Inflammatory macrophage treated with lipopolysaccharide for 4 hours (primary cell): ENCODE results near the gene MON1A.
"Not testable (repeated sequence)": the region's sequence is repeated elsewhere in the genome, so short reads cannot be mapped to it uniquely, and the experiment has no call there.

Experiments used
- DNase-seq: peaks from one replicate; pipeline ENCODE4 v3.0.0-alpha.2; 2020

MON1A gene, protein sequence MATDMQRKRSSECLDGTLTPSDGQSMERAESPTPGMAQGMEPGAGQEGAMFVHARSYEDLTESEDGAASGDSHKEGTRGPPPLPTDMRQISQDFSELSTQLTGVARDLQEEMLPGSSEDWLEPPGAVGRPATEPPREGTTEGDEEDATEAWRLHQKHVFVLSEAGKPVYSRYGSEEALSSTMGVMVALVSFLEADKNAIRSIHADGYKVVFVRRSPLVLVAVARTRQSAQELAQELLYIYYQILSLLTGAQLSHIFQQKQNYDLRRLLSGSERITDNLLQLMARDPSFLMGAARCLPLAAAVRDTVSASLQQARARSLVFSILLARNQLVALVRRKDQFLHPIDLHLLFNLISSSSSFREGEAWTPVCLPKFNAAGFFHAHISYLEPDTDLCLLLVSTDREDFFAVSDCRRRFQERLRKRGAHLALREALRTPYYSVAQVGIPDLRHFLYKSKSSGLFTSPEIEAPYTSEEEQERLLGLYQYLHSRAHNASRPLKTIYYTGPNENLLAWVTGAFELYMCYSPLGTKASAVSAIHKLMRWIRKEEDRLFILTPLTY

DNA sequence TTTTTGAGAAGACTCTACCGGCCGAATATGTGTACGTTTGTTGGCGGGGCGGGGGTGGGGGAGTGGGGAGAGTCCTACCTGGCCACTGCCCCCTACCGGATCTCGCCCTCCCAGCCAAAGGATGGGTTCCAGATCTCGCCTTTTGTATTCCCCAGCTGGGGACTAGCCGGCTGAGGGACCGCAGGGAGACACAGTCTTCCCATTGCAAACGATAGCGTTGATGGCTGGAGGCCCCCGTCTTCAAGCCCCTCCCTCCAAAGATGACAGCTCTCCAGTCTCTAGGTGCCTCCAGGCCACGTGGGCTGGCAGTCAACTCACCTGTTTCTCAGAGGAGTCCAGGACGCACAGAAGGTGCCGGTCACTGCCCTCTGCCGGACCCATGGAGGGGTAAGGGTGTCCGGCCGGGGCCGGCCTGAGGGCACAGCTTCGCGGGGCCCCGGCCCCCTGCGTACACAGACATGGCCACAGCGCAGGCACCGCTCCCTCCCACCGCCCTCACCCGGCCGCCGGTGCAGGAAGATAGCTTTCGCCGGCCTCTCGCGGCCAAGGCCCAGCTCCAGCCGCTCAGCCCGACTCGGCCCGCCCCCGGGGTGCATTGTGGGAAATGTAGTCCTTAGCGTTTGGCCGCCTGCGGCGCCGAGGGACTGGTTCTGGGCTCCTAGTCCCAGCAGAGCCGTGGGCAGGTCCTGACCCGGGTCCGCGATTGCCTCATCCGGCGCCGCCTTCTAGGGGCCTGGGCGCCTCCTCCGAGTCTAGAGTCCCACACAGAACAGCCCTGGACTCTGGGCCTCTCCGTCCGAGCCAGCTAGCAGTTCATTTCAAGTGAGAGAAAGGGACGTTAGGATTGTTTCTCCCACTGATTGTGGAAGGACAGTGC is at the start of gene MON1A:
MON1A (minus strand) TSS at position 521 of the 877 bp plus-strand sequence. CDS start 16,465 bp downstream, outside the sequence.
- DNase-seq, result peak; percentile 89

DNA sequence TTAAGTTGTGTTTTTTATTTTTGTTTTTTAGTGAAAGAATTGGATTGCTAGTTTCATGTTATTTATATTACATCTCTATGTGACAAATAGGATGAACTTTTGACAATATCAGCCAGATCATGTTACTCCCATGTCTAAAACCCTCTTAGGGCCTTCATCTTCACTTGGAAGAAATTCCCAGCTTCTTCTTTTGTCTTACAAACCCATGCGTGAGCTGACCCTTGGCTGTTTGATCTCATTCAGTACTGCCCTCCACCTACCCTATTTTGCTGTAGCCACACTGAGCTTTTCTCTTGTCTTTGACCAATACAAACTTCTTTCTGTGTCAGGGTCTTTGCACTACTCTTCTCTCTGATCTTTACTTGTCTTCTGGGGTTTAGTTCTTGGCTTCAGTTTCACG is 47.3 kb upstream of the MON1A start:
- DNase-seq, result no peak

DNA sequence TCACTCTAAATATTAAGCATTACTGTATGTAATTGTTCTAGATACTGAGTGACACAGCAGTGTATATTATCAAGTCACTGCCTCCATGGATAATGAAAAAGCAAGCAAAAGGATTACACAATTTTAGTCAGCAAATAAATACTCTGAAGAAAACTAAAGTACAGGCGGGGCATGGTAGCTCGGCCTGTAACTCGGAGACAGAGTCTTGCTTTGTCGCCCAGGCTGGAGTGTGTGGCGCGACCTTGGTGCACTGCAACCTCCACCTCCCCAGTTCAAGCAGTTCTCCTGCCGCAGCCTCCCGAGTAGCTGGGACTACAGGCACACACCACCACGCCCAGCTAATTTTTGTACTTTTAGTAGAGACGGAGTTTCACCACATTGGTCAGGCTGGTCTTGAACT is 43.0 kb upstream of the MON1A start:
- DNase-seq, result no peak

DNA sequence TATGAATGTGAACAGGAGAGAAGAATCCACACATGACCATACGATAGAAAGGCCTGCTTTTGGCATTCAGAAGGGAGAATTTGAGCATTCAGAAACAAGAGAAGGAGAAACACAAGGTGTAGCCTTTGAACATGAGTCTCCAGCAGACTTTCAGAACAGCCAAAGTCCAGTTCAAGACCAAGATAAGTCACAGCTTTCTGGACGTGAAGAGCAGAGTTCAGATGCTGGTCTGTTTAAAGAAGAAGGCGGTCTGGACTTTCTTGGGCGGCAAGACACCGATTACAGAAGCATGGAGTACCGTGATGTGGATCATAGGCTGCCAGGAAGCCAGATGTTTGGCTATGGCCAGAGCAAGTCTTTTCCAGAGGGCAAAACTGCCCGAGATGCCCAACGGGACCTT is 38.7 kb upstream of the MON1A start:
- DNase-seq, result no peak

DNA sequence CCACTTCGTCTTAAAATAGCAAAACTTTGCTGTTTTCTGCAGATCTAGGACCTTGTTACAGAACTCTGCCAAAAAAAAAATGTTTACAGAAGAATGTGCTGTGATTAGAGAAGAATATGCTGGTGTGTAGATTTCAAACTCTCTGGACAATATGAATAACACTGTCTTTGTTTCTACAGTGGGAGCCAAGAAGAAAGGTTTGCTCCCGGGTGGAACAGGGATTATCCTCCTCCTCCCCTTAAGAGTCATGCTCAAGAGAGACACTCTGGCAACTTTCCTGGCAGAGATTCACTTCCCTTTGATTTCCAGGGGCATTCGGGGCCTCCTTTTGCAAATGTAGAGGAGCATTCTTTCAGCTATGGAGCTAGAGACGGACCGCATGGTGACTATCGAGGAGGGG is 37.7 kb upstream of the MON1A start:
- DNase-seq, result no peak

DNA sequence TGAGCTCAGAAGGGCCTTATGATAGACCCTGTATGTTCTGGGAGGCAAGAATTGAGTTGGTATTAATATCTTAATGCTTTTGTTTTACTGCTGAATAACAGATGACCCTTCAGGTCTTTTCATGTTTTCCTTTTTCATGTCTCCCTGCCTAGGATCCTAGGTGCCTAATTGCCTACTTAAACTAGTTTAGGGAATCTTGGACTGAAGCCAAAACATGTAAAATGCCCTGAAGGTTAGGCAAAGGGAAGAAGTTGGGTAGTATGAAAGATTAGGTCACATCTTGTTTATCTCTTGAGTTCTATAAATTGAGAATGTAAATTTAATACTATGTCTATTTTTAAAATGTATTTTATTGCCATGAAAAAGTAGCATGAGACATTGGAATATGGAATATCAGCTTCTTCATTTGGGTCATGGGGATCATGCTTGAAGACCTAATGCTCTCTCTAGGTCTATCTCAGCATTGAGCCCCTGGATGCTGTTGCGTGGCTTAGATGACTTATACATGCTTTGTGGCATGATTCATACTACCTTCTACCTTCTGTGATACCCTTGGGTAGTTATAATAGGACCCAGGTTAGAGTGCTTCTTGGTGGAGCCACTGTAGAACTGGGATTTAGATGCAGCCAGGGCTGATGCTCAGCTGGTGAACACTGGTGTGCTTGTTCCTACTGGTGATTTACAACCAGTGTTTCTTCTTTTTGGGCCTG is 36.8 kb upstream of the MON1A start:
- no peak for DNase-seq

DNA sequence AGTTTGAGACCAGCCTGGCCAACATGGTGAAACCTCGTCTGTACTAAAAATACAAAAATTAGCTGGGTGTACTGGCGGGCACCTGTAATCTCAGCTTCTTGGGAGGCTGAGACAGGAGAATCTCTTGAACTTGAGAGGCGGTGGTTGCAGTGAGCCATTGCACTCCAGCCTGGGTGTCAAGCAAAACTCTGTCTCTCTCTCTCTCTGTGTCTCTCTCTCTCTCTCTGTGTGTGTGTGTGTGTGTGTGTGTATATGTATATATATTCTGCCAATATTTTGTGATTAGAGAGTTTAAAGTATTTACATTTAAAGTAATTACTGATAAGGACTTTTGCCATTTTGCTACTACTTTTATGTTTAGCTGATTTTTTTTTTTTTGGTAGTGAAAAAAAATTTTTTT is 26.0 kb upstream of the MON1A start:
- no peak for DNase-seq

DNA sequence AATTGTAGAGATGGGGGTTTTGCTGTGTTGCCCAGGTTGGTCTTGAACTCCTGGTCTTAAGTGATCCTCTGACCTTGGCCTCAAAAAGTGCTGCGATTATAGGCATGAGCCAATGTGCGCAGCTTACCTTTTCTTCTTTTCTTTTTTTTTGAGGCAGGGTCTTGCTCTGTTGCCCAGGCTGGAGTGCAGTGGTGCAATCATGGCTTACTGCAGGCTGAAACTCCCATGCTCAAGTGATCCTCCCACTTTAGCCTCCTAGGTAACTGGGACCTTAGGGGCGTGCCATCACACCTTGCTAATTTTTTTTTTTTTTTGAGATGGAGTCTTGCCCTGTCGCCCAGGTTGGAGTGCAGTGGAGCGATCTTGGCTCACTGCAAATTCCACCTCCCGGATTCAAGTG is 23.3 kb upstream of the MON1A start:
- DNase-seq, result no peak

DNA sequence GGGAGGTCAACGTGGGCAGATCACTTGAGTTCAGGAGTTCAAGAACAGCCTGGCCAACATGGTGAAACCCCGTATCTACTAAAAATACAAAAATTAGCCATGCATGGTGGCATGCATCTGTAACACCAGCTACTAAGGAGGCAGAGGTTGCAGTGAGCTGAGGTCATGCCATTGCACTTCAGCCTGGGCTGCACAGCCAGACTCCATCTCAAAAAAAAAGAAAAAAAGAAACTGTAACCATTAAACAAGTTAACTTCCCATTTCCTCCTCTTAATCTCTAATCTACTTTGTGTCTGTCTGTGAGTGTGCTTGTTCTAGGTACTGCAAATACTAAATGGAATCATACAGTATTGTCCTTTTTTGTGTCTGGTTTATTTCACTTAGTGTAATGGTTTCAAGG is 13.0 kb upstream of the MON1A start:
- peak; percentile 47 for DNase-seq

DNA sequence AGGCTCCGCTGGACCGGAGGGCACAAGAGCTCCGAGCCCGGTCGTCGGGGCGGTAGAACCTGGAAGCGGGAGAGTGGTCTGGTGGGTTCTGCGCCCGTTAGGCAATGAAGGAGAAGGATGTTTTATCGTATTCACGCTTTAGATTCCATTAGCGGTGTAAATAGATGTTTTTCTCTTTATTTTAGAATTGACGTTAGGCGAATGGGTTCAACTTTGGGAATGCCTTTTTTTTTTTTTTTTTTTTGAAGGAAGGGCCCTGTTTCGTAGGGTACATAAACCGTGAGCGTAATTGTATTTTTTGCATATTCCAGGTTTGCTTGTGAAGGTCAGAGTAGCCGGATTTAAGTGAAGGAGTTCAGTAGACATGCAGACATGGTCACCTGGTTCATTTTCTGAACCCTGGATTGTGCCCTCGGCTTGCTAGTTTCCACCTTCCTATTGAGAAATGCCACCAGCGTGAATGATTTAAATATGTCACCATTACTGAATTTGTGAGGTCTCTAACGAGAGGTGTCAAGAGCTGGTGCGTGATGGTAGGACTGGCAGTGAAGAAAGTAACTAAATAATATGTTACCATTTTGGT is 11.1 kb upstream of the MON1A start:
- no peak for DNase-seq

DNA sequence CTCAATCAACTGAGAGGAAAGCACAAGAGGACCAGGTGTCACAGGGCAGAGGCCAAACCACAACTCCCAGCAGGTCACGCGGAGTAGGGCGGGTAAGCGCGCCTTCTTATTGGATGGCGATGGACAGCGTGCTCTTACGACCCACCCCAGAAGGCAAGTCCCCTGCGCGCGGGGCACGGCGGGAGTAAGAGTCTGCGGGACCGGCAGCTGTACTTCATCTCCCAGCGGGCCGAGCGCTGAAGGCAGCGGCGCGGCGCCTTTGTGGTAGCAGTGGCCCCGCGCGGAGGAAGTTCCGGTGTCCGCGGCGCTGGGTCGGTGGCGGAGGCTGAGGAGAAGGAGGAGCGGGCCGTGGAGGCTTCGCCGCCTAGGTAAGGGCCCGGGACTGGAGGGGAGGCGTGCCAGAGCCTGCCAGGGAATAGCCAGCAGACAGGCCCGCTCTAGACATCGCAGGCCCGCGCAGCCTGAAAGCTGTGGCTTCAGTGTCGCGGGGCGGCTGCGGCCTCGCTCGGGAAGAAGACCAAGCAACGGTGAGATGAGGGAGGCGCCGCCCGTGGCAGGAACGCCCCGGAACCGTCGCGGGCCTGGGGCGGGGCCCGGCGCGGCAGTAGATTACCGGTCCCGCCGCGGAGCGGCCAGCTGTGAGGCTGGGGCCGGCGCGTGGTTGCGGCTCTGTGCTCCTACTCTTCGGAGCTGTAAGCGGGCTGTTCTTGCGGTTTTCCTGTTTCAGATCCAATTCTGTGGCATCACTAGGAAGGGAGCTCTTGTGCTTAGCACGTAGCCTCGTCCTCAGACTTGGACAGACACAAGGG is 10.5 kb upstream of the MON1A start, which contains the start of gene RBM6:
RBM6 (plus strand) TSS at position 293 of the 809 bp plus-strand sequence. CDS start 22,492 bp downstream, outside the sequence.
- DNase-seq, result peak; percentile 97

DNA sequence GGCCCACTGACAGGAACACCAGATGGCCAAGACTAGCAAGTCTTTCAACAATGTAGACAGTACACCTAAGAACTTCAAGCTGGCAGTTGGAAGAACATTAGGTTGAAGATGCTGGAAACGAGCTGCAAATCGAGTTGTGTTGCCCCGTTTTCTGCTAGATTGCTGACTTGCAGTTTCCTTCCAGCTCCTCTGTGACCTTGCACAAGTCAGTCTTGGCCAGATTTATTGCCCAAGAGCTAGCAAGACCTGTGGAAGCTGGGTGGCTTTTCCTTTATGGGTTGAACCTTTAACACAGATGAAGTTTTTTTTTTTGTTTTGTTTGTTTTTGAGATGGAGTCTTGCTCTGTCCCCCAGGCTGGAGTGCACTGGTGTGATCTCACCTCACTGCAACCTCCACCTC is 7.5 kb upstream of the MON1A start:
- peak; percentile 63 for DNase-seq

DNA sequence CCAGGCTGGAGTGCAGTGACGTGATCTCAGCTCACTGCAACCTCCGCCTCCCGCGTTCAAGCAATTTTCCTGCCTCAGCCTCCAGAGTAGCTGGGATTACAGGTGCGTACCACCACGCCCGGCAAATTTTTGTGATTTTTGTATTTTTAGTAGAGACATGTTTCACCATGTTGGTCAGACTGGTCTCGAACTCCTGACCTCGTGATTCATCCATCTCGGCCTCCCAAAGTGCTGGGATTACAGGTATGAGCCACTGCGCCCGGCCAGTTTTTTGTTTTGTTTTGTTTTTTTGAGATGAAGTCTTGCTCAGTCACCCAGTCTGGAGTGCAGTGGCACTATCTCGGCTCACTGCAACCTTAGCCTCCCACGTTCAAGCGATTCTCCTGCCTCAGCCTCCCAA is 2.7 kb upstream of the MON1A start:
- DNase-seq, result not testable (repeated sequence)

DNA sequence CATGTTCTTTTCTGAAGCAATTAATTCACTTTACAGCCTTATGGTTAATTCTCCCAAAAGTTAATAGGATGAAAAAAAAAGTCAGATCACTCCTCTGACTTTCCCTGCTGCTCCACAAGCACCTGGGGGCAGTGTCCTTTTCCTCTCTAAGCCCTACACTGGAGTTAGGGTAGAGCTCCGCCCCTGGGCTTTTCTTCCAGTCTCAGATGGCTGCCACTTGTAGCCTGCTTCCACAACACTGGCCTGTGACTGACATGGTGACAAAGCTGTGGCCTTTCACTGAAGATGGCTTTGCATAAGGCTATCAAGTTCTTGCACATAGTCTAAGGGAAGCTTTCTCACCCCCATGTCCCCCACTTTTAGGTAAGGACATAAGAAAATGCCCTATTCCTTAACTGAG is 1.3 kb upstream of the MON1A start:
- peak; percentile 20 for DNase-seq

DNA sequence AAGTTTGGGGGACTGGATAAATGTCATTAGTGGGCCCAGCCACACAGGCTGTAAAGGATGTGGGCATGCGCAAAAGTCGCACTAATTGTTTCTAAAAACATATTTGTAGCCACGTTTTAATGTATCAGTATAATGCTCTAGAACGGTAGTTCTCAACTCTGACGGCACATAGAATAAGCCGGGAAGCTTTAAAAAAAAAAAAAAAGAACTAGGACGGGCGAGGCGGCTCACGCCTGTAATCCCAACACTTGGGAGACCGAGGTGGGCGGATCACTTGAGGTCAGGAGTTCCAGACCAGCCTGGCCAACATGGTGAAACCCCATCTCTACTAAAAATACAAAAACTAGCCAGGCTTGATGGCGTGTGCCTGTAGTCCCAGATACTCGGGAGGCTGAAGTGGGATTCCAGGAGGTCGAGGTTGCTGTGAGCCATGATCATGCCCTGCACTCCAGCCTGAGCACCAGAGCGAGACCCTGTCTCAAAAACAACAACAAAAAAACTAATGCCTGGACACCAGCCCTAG is 618 bp upstream of the MON1A start:
- no peak for DNase-seq

DNA sequence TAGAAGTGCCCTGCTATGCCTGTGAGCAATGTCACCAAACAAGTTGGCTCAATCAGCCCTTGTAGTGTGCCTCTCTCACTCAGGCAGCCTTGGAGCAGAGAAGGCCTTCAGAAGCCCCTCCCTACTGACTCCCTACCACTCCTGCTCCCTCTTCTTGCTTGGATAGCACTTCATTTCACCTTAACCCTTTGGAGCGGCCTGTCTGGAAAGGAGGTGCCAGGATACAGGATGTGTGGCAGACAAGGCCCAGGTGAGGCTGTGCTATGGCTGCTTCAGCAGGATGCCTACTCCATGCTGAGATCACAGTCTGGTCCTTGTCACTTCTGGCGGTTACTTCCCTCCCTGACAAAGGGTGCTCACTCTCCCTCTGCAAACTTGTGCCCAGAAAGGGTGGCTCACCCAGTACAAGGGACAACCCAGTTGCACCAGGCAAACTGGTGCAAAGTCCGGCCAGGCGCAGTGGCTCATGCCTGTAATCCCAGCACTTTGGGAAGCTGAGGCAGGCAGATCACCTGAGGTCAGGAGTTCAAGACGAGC is 1.1 kb downstream of the MON1A start:
- no peak for DNase-seq

DNA sequence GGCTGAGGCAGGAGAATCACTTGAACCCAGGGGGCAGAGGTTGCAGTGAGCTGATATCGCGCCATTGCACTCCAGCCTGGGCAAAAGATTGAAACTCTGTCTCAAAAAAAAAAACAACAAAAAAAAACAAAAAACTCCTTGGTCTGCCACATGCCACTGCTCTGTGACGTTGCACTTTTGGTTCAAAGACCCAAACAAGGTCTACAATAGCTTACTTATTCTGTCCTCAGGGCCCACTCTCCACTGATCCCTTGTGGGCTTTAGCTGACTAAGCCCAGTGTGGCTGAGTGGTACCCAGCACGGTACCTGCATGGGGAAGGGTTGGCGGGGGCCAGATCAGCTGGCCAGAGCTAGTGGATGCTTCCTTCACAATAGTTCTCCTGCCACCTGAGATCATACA is 1.8 kb downstream of the MON1A start:
- no peak for DNase-seq

DNA sequence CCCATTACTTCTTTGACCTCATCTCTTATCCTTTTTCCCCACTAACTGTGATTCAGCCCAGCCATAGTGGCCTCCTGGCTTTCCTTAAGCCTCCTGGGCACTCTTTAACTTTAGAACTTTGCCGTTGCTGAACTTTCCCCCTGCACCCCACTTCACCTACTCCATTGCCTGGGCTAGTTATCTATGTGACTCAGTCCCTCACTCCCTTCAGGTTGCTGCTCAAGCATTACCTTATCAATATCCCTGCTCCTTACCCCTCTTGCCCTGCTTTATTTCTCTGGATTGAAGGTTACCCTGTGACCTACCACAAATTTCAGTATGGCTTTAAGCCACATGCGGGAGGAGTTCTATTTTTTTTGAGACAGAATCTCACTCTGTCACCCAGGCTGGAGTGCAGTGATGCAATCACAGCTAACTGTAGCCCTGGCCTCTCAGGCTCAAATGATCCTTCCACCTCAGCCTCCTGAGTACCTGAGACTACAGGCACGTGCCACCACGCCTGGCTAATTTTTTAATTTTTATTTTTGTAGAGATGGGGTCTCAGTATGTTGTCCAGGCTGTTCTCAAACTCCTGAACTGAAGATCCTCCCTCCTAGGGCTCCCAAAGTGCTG is 3.4 kb downstream of the MON1A start:
- DNase-seq, result no peak

DNA sequence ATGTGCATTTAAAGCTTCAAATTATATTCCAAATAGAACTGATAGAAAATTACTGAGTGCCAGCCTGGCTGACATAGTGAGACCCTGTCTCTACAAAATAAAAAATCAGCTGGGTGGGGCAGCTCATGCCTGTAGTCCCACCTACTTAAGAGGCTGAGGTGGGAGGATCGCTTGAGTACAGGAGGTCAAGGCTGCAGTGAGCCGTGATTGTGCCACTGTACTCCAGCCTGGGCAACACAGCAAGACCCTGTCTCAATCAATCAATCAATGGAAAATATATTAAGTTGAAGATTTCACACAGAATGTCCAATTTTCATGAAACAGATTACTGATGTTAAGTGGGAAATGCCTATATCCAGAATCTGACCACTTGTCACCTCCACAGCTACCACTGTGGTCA is 4.1 kb downstream of the MON1A start:
- DNase-seq, result no peak

DNA sequence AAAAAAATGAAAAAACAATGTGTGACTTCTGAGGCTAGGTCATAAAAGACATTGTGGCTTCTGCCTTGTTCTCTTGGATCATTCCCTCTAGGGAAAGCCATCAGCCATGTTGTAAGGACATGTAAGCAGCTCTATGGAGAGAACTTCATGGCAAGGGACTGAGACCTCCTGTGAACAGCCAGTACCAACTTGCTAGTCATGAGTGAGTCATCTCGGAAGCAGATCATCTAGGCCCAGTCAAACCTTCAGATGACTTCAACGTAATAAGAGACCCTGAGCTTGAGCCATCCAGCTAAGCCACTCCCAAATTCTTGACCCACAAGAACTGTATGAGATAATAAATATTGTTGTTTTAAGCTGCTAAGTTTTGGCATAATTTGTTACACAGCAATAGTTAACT is 4.9 kb downstream of the MON1A start:
- DNase-seq, result no peak
